Neural cell (in vitro differentiated cells): ENCODE measurements around the gene ADAM23.

Source experiments
- CTCF ChIP-seq: fragments of 450-650 bp; IDR thresholded peaks from 2 replicates; pipeline ENCODE4 v1.5.1; 2014; ENCODE audit warnings: antibody characterized with exemption, mild to moderate bottlenecking, moderate library complexity; ENCODE audit not compliant: poor library complexity, severe bottlenecking
- POLR2AphosphoS5 ChIP-seq: IDR thresholded peaks from 2 replicates; pipeline ENCODE4 v1.6.1; 2012
- TAF1 ChIP-seq: IDR thresholded peaks from 2 replicates; pipeline ENCODE4 v1.6.1; 2012; ENCODE audit warnings: low read depth

- TF ChIP-seq POLR2AphosphoS5 (no peak), CTCF (no peak), TAF1 (no peak)
Observed at GRCh38 chr2:206569470-206569869, 126.1 kb downstream of the ADAM23 start.
